Adipose tissue (tissue), 3 donors: ENCODE results near the gene SURF1. TPM values are rescaled to one million over a fixed set of nuclear protein-coding genes. Genes with fewer than 3 reads are reported as not detected.

Experiments
- H3K27ac ChIP-seq: one replicate; pipeline ENCODE4 v1.5.1; 2013; ENCODE audit warnings: low read depth, low read length
- WGBS, 3 donors: extraction: QIAGEN DNeasy Blood & Tissue Kit; methylation state at CpG; one replicate each; pipeline ENCODE4 v1.1.7; 2013; 5-methylcytosine and 5-hydroxymethylcytosine counted together
- polyA plus RNA-seq, 3 donors: library from polyadenylated mRNA; stranded (reverse); fragments of 200-250 nt; gene quantifications; one replicate each; pipeline ENCODE4 v1.2.3, GENCODE V29; 2013
- donor health status: healthy with polysubstance abuse.
- donor health status: Bipolar disorder and iron deficiency.
- donor health status: healthy.

The SURF1 gene
- polyA plus RNA-seq, 3 donors: 63.5 to 95.3 (median 75.0) TPM

GRCh38 chr9:133369933-133370332 is 13.6 kb upstream of the SURF1 start:
- 76 to 84% (median 82%) methylated on average over 7 of the region's 7 CpGs for WGBS, 3 donors
- H3K27ac ChIP-seq: no peak overlapping the region

DNA sequence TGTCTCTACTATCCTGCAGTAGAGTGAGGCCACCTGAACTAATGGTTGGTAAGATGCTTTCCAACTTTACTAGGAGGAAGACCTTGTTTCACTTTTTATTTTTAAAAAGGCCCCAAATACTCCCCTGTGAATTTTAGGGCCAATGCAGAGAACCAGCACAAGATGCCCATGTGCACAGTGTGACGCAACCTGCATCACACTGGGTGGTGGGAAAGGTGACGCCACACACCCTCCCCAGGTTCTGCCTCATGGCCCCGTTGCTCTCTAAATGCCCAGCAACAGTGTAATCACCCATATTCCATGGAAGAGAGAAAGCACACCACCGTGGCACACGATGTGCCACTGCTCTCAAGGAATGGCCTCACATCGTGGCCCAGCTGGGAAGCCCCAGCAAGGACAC is 13.1 kb upstream of the SURF1 start:
- WGBS, 3 donors: 52 to 75% (median 64%) methylated on average over 6 of the region's 6 CpGs
- H3K27ac ChIP-seq: no peak overlapping the region

- 39 to 70% (median 54%) methylated on average over 18 of the region's 18 CpGs for WGBS, 3 donors
- no peak overlapping the region for H3K27ac ChIP-seq
These were observed 12.1 kb upstream of the SURF1 start for GRCh38 chr9:133368249-133368881.

DNA sequence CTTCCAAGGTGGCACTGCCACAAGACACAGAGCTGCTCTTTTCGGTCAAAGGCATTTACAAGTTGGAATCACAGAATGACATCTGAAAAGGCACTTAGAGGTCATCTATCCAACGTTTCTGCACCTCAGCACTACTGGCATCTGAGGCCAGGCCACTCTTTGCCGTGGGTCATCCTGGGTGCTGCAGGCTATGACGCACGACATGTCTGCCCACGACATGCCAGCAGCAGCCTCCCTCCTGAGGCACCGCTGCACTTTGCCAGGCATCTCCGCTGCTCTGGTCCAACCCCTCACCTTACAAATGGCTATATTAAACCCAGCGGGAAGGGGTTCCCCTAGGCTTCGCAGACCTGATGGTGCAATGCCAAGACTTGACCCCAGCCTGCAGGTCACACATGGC is 11.5 kb upstream of the SURF1 start:
- WGBS, 3 donors: 73 to 86% (median 79%) methylated on average over 10 of the region's 10 CpGs
- no peak overlapping the region for H3K27ac ChIP-seq

GRCh38 chr9:133367221-133367620 is 10.9 kb upstream of the SURF1 start:
- no peak overlapping the region for H3K27ac ChIP-seq
- WGBS, 3 donors: 79 to 93% (median 90%) methylated on average over 22 of the region's 22 CpGs

DNA sequence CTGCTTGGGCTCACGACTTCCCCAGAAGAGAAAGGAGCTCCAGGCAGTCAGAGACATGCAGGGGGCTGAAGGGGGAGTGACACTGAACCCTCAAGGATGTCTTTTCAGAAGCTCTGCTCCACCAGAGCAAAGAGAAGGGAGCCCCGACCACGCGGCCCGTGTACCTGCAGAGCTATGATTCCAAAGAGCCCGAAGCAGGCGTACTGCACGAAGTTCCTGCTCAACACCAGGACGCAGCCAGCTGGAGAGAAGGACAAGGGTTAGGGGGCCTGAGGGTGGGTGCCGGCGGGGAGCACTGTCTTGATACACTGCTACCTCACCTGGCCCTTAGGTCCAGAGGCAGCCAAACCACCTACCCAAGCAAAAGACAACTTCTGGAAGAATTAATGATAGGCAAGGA is 10.1 kb upstream of the SURF1 start:
- whole genome bisulfite sequencing, 3 donors: 89 to 94% (median 90%) methylated on average over 11 of the region's 11 CpGs
- no peak overlapping the region for H3K27ac ChIP-seq

GRCh38 chr9:133362359-133363044 is 6.2 kb upstream of the SURF1 start:
- no peak overlapping the region for H3K27ac ChIP-seq
- 84 to 87% (median 86%) methylated on average over 15 of the region's 15 CpGs for WGBS, 3 donors

- WGBS, 3 donors: 65 to 85% (median 84%) methylated on average over 13 of the region's 13 CpGs
- H3K27ac ChIP-seq: no peak overlapping the region
These were observed 5.3 kb upstream of the SURF1 start for GRCh38 chr9:133361507-133362092.

DNA sequence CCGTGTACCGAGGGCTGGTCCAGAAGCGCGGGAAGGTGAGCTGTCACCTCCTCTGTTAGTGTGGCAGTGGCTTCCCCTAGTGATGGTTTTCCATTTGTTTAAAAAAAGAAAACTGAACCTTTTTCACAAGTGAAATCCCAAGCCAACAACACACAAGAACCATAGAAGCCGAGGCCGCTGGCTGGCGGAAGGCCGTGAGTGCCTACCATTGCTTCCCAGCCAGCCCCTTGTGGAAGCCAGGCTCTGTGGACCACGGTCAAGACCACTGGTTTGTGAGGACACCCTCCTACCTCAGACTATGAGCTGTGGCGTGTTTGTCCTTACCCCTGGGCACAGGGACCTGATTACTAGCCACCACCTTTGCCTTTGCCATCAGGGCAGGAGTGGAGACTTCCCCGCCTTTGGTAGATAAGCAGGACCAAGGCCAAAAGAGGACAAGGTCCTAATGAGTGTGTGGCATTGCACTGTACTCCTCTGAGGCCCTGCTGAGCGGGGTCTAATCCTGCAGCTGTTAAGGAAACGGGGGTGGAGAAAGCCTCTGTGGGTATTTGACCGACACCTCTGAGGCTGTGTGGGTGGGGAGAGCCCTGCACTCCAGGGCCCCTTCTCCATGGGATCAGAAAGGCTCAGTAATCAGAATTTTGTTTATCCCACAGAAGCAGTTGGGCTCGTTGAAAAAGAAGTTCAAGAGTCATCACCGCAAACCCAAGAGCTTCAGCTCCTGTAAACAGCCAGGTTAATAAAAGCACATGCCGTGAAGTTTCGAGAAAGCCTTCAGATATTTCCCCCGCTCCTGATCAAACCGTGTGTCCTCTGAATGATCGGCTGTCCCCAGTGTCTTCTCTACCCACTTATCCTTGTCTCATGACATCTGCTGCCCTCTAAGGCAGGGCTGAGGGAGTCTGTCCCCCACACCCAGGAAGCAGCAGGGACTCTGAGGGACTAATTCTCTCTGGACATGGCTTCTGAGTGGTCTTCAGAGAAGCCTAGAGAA is 4.4 kb upstream of the SURF1 start:
- H3K27ac ChIP-seq: no peak overlapping the region
- 66 to 81% (median 77%) methylated on average over 21 of the region's 21 CpGs for WGBS, 3 donors

- WGBS, 3 donors: 50 to 62% (median 55%) methylated on average over 20 of the region's 20 CpGs
These were observed 3.3 kb upstream of the SURF1 start for GRCh38 chr9:133359399-133360175.

DNA sequence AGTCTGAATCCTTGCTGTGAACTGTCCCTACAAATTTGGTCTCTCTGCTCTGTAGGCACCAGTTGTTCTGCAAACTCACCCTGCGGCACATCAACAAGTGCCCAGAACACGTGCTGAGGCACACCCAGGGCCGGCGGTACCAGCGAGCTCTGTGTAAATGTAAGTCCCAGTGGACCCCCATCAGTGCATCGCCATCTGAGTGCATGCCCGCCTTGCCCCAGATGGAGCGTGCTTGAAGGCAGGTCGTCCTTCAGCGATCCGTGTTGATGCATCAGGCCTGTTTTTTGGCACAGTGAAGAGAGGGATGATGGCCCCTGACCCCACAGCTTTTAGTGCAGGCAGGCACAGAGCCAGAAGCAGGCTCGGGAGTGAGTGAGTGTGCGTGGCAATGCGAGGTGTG is 1.4 kb upstream of the SURF1 start:
- 80 to 83% (median 81%) methylated on average over 14 of the region's 14 CpGs for WGBS, 3 donors
- H3K27ac ChIP-seq: no peak overlapping the region

More at GRCh38 chr9:133359399-133360175, 3.3 kb upstream of the SURF1 start:
- H3K27ac ChIP-seq: no peak overlapping the region

DNA sequence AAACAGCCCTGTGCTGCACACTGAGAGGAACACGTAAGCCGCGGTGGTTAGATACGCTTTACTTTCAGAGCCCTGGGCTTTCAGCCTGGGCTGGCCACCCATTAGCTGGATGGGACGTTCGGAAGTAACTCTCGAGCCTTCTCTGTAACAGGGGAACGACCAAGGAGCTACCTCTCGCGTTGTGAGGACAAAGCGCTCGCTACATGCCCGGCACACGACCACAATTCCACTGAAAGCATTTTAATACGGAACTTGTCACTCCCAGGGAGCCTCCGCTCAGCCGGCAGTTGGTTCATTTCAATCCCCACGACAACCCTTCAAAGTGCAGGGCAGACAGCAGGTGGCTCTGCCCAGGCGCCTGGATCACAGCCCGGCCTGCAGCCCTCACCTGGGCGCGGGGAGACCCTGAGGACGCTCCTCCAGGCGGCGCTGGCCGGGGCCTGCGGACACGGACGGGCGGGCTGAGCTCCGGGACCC is 368 bp downstream of the SURF1 start:
- WGBS, 3 donors: 0 to 1% (median 1%) methylated on average over 31 of the region's 31 CpGs
- H3K27ac ChIP-seq: peak overlapping the region; percentile 10

GRCh38 chr9:133354766-133355165 is 1.5 kb downstream of the SURF1 start:
- no peak overlapping the region for H3K27ac ChIP-seq
- WGBS, 3 donors: 74 to 82% (median 82%) methylated on average over 7 of the region's 7 CpGs

GRCh38 chr9:133353548-133353947 is 2.7 kb downstream of the SURF1 start:
- 78 to 87% (median 81%) methylated on average over 5 of the region's 5 CpGs for WGBS, 3 donors
- no peak overlapping the region for H3K27ac ChIP-seq

- no peak overlapping the region for H3K27ac ChIP-seq
- WGBS, 3 donors: 77 to 79% (median 78%) methylated on average over 8 of the region's 8 CpGs
These were observed 3.5 kb downstream of the SURF1 start for GRCh38 chr9:133352635-133353340.

DNA sequence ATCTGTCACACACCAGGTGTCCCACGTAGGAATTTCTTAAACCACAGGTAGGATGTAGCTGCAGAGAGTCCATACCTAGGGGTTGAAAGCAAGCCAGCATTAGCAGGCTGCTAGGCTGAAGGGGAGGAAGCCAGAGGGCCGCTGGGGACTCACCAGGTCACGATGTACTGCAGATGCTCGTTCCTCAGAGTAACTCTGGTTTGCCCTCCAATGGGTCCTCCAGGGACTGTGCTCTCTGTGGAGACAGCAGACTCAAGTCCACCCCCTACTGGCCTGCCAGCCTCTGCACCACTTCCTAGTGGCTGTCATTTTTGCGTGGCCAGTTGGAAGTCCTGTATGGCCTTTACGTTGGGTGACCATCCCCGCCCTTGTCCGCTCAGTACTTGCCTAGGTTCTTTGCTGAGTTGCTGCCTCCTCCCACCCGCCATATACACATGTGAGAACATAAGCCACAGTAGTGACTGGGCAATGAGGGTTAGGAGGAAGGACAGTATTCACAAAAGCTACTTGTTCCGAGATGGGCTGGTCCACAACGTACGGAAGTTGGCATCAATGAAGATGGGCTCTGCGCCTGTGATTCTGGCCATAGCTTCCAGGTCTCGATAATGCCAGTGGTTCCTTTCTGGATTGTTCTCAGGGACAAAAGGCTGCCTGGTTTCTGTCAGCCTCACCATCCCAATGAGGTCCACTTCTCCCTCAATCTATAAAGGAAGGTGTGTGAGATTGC is 4.2 kb downstream of the SURF1 start:
- WGBS, 3 donors: 75 to 80% (median 76%) methylated on average over 14 of the region's 14 CpGs

GRCh38 chr9:133351526-133351907 is 4.8 kb downstream of the SURF1 start:
- 78 to 90% (median 85%) methylated on average over 3 of the region's 3 CpGs for WGBS, 3 donors
- H3K27ac ChIP-seq: no peak overlapping the region

More for the DNA sequence above, 4.2 kb downstream of the SURF1 start:
- no peak overlapping the region for H3K27ac ChIP-seq
